NB4 (cell line): ENCODE results near the gene RFWD3.

ENCODE experiments used
- CTCF ChIP-seq: IDR thresholded peaks from one replicate; pipeline ENCODE4 v1.5.1; 2012; ENCODE audit warnings: low read depth, low read length
- POLR2A ChIP-seq: IDR thresholded peaks from 2 replicates; pipeline ENCODE4 v1.6.1; 2011; ENCODE audit warnings: mild to moderate bottlenecking; ENCODE audit not compliant: insufficient read length; ENCODE audit errors: extremely low read depth

GRCh38 chr16:74673876-74674275, 7.2 kb upstream of the RFWD3 start:
- TF ChIP-seq POLR2A (no peak), CTCF (no peak)
